PFSK-1 (cell line): ENCODE data around the gene PAF1.

Experiments used
- POLR2AphosphoS5 ChIP-seq: IDR thresholded peaks from 2 replicates; pipeline ENCODE4 v1.6.1; 2012; ENCODE audit warnings: low read depth, mild to moderate bottlenecking, control low read depth, low read length, moderate library complexity
- TAF1 ChIP-seq: IDR thresholded peaks from 2 replicates; pipeline ENCODE4 v1.6.1; 2012; ENCODE audit warnings: low read length, control low read depth, borderline replicate concordance; ENCODE audit not compliant: insufficient read depth

DNA sequence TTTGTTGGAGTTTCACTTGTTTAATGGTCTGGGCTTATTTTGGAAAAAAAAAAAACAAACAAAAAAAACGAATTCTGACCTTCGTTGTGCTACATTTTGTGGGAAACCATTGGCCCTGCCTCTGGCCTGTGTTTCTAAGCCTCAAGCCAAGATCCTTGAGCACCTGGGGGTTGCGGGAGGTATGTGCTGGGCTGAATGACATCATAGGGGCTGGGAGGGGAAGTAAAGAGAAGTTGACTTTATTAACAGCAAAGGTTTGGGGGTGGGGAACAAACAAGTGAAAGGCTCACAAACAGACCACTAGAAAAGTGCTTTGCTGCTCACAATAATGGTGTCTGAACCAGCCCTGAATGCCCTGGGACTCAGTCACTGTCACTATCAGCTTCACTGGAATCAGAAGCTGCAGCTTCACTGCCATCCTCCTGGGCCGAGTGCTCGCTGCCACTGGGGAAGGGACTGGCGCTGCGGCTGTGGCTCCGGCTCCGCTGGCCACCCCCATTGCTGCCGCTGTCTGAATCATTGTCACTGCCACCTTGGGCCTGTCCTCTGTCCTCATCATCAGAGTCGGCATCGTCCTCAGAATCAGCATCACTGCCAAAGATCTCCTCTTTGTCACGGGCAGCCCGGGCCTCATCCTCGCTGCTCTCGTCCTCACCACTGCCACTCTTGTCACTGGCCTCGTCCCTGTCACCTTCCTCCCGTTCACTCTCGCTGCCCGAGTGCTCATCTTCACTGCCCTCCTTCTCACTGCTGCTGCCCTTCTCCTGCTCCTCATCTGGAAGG lies 5.1 kb downstream of the PAF1 start:
- TF ChIP-seq TAF1 (no peak), POLR2AphosphoS5 (no peak)
